ENCODE results near the gene HMX1.

HMX1 gene

GRCh38 chr4:8834681-8835220, 36.9 kb downstream of the HMX1 start:
- DNase-seq (ENCODE audit: low read depth): no peak
- no peak overlapping the region for H3K4me3 ChIP-seq (ENCODE audit: low read depth, low read length)

- DNase-seq (ENCODE audit: low read depth): no peak
- no peak overlapping the region for H3K4me3 ChIP-seq (ENCODE audit: low read depth, low read length)
These were observed 39.3 kb downstream of the HMX1 start for GRCh38 chr4:8832113-8832915.

- no peak for DNase-seq (ENCODE audit: low read depth)
- no peak overlapping the region for H3K4me3 ChIP-seq (ENCODE audit: low read depth, low read length)
These were observed 40.2 kb downstream of the HMX1 start for GRCh38 chr4:8831221-8832112.

- H3K4me3 ChIP-seq (ENCODE audit: low read depth, low read length): no peak overlapping the region
- DNase-seq (ENCODE audit: low read depth): no peak
These were observed 40.9 kb downstream of the HMX1 start for GRCh38 chr4:8830611-8831200.

GRCh38 chr4:8830056-8830455, 41.6 kb downstream of the HMX1 start:
- no peak for DNase-seq (ENCODE audit: low read depth)
- H3K4me3 ChIP-seq (ENCODE audit: low read depth, low read length): no peak overlapping the region

- no peak for DNase-seq (ENCODE audit: low read depth)
These were observed 42.1 kb downstream of the HMX1 start for GRCh38 chr4:8829584-8829983.

GRCh38 chr4:8828869-8829268, 42.8 kb downstream of the HMX1 start:
- no peak overlapping the region for H3K4me3 ChIP-seq (ENCODE audit: low read depth, low read length)
- DNase-seq (ENCODE audit: low read depth): no peak

More at GRCh38 chr4:8829584-8829983, 42.1 kb downstream of the HMX1 start:
- H3K4me3 ChIP-seq (ENCODE audit: low read depth, low read length): no peak overlapping the region

- H3K4me3 ChIP-seq (ENCODE audit: low read depth, low read length): no peak overlapping the region
- DNase-seq (ENCODE audit: low read depth): no peak
These were observed 50.3 kb downstream of the HMX1 start for GRCh38 chr4:8821151-8821950.

- no peak overlapping the region for H3K4me3 ChIP-seq (ENCODE audit: low read depth, low read length)
- DNase-seq (ENCODE audit: low read depth): no peak
These were observed 51.2 kb downstream of the HMX1 start for GRCh38 chr4:8820178-8821102.

- no peak for DNase-seq (ENCODE audit: low read depth)
- H3K4me3 ChIP-seq (ENCODE audit: low read depth, low read length): no peak overlapping the region
These were observed 52.0 kb downstream of the HMX1 start for GRCh38 chr4:8819473-8820177.

- no peak overlapping the region for H3K4me3 ChIP-seq (ENCODE audit: low read depth, low read length)
- DNase-seq (ENCODE audit: low read depth): no peak
These were observed 52.6 kb downstream of the HMX1 start for GRCh38 chr4:8819019-8819418.

GRCh38 chr4:8818063-8818881, 53.4 kb downstream of the HMX1 start:
- DNase-seq (ENCODE audit: low read depth): no peak
- no peak overlapping the region for H3K4me3 ChIP-seq (ENCODE audit: low read depth, low read length)

- no peak overlapping the region for H3K4me3 ChIP-seq (ENCODE audit: low read depth, low read length)
- no peak for DNase-seq (ENCODE audit: low read depth)
These were observed 53.9 kb downstream of the HMX1 start for GRCh38 chr4:8817813-8818062.

- no peak for DNase-seq (ENCODE audit: low read depth)
- H3K4me3 ChIP-seq (ENCODE audit: low read depth, low read length): no peak overlapping the region
These were observed 54.4 kb downstream of the HMX1 start for GRCh38 chr4:8817096-8817812.

Measured in skeletal muscle cell (primary cell).